AG10803 (cell line): ENCODE results near the gene ANXA4.
A peak's percentile ranks its signal among the peaks of the same experiment; 100 is the strongest.

Experiments
- DNase-seq: peaks from one replicate; pipeline ENCODE4 v3.0.0; 2010; ENCODE audit warnings: low read depth
- H3K4me3 ChIP-seq: 2 replicates; pipeline ENCODE4 v1.5.1; 2011; ENCODE audit warnings: mild to moderate bottlenecking, low read length, control low read depth
- CTCF ChIP-seq: conservative IDR thresholded peaks from 2 replicates; pipeline ENCODE4 v1.5.1; 2011; ENCODE audit warnings: mild to moderate bottlenecking, low read length, control low read depth, inconsistent platforms

ANXA4 gene

GRCh38 chr2:69810550-69810949 is 68.6 kb downstream of the ANXA4 start:
- no peak overlapping the region for H3K4me3 ChIP-seq
- no peak for TF ChIP-seq CTCF
- DNase-seq, result no peak

- no peak overlapping the region for H3K4me3 ChIP-seq
- no peak for TF ChIP-seq CTCF
- DNase-seq, result no peak
These were observed 69.1 kb downstream of the ANXA4 start for GRCh38 chr2:69811018-69811417.

GRCh38 chr2:69811591-69811990 is 69.7 kb downstream of the ANXA4 start:
- DNase-seq, result no peak
- no peak overlapping the region for H3K4me3 ChIP-seq
- TF ChIP-seq CTCF, result no peak

- DNase-seq, result no peak
- no peak for TF ChIP-seq CTCF
- no peak overlapping the region for H3K4me3 ChIP-seq
These were observed 73.8 kb downstream of the ANXA4 start for GRCh38 chr2:69815717-69816116.

GRCh38 chr2:69816923-69817542 is 75.1 kb downstream of the ANXA4 start:
- DNase-seq, result peak; percentile 88
- TF ChIP-seq CTCF, result peak; percentile 93

GRCh38 chr2:69817729-69818501 is 76.0 kb downstream of the ANXA4 start:
- peak; percentile 35 for DNase-seq
- H3K4me3 ChIP-seq, result no peak overlapping the region
- TF ChIP-seq CTCF, result no peak

More at GRCh38 chr2:69816923-69817542, 75.1 kb downstream of the ANXA4 start:
- H3K4me3 ChIP-seq, result no peak overlapping the region

- TF ChIP-seq CTCF, result no peak
- no peak for DNase-seq
- H3K4me3 ChIP-seq, result no peak overlapping the region
These were observed 86.0 kb downstream of the ANXA4 start for GRCh38 chr2:69827796-69828540.
